ENCODE measurements around the gene DENND4A. TPM values are rescaled to one million over a fixed set of nuclear protein-coding genes. Genes with fewer than 3 reads are reported as not detected.

Gene DENND4A
- polyA plus RNA-seq, 5 donors, result 14.3 to 25.4 (median 22.5) TPM

Other genes starting within 250 kb of the DENND4A start
- gene INTS14, start 181.2 kb downstream of the DENND4A start, polyA plus RNA-seq (ENCODE audit: insufficient read depth in 1 of 5, insufficient read length in 5 of 5, low replicate concordance in 1 of 5), result 10 to 100 TPM; 44.0 to 53.3 (median 49.2) TPM
- 10 to 100 TPM; 19.5 to 29.7 (median 27.4) TPM for gene SLC24A1, start 170.4 kb downstream of the DENND4A start, polyA plus RNA-seq (ENCODE audit: insufficient read depth in 1 of 5, insufficient read length in 5 of 5, low replicate concordance in 1 of 5)
- gene RAB11A, start 77.2 kb upstream of the DENND4A start, polyA plus RNA-seq (ENCODE audit: insufficient read depth in 1 of 5, insufficient read length in 5 of 5, low replicate concordance in 1 of 5), result 100 to 1,000 TPM; 241 to 339 (median 265) TPM